Measurements from ENCODE around the gene AFF2.

Gene AFF2

DNA sequence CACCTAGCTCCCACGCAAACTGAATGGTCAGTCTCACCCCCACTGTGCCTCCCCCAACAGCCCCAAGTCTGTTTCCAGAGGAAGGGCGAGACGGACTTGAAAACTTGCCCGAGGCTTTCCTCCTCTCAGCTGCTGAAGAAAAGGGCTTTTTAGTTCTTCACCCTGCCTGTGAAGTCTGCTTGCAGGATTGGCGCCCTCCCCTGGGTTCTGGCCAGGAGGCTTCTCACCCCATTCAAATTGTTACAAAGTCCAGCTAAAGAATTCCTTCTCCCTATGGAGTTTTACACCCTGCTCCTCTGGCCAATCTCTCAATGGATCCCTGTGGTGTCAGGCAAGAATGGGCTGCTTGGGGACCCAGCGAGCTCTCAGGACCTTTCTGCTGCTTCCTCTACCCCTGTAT lies 241.0 kb downstream of the AFF2 start:
- DNase-seq (no peak), ATAC-seq (no peak)

DNA sequence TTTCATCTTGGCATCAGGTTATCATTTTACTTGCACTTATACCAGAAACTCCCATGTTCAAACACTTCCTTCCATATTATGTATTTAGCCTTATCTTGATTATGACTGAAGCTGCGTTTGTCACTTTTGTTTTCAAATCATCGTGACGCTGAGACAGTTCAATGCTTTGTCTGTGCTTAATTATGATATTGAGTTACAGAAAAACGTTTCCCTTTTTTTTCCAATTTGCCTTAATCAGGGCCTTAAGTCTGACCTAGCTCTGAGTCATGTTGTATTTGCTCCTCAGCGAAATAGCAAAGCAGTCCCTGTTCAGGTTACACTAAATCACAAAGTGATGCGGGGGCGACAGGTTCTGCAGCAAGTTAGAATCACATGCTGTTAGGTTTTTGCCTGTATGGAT lies 254.7 kb downstream of the AFF2 start:
- no peak for DNase-seq
- no peak for ATAC-seq

DNA sequence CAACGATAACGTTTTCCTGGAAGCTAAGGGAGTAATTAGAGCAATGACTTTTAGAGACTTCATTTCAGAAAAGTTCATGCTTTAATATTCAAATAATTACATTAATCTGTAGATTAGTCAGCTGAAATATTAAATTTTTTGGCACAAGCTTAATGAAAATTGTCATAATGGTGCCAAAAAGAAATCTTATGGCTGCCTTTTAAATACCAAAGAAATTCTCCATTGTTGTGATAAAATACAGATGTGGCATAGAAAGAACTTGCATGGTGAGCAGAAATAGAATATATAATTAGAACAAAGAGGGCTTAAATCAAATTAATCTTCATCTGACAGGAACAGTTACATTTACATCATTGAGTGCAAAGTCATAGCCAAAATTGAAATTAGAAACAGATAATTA lies 263.5 kb downstream of the AFF2 start:
- no peak for DNase-seq
- no peak for ATAC-seq

DNA sequence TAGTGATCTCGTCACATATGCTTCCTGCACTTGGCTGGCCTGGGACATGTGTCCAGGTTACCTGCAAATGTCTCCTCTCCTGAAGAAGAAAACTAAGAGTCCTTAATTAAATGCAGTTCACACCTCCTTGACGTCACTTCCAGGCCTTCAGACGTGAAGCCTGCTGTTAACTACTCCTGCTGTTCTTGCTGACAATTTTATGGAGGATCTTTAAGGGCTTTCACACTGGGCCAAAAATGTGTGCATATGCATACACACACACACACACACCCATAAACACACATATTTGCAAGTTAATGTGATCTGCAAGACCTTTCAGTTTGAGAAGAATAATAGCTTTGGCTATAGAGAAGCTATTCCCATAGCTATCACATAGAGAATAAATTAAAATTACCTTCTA lies 267.9 kb downstream of the AFF2 start:
- no peak for ATAC-seq
- no peak for DNase-seq

DNA sequence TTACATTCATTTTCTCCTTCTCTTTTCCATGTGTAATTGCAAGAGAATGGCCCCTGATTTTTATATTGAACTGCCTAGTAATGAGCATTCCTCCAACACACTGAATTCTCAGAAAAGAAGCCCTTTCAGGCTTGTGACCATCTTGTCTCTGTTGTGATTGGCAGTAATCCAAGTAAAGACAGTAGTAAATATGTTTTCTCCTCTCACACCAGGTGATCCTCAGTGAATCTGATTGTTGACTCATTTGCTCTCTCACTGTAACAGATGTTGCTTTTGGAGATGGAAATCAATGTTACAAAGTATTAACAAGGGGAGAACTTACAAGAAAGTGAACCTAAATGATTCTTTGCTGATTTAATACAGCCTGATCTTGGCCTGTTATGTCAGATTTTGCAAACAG lies 271.0 kb downstream of the AFF2 start:
- no peak for DNase-seq
- ATAC-seq, result no peak

DNA sequence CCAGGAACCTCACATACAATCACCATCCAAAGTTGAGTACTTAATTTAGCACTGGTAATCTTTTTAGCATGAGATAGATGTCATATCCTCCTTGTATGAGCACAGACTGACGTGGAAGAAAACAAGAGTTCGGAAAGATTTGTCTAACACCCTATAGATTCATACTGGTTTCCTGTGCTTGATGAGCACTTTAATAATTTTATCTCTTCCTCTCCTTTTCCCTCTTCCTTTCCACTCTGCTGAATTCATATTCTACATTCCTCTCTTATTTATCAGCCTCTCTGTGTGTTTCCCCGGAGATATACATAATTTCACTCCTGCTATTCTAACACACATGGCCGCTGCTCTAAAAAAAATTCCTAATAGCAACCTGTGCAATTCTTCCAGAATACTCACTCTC lies 273.9 kb downstream of the AFF2 start:
- DNase-seq, result no peak
- no peak for ATAC-seq

DNA sequence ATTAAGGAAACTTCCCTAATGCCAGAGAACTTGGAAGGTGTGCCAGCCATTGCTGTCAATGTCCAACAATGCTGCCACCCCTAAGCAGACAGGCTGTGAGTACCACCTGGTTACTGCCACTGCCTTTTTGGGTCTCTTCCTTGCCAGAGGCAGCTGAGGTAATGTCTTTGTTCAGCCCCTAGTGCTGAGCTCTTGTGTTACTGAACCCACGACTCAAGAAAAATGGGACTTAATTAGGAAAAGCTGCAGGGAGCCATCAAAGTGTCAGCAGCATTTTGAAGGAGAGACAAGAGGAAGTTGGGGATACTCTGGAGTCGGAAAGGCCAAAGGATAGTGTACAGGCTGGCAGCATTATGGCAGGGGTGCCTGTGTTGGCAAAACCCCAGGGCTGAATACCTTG lies 283.7 kb downstream of the AFF2 start:
- no peak for ATAC-seq
- no peak for DNase-seq

DNA sequence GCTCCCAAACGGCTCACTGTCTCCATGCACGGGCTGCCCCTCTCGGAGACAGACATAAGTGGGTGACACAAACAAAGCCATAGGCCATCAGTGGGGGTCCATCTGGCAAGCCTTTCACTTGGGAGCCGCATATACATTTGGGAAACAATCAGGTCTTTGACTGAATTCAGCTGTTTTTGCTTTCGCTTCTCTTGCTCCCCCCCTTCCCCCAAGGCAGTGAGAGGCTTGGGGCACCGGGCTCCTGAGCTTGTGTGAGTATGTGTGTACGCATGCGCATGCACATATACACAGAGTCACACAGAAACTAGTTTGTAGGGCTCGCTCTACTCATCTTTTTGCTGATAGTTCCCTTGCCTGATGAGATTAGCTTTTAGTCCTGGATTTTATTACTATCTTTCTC lies 284.4 kb downstream of the AFF2 start:
- DNase-seq (no peak), ATAC-seq (no peak)

DNA sequence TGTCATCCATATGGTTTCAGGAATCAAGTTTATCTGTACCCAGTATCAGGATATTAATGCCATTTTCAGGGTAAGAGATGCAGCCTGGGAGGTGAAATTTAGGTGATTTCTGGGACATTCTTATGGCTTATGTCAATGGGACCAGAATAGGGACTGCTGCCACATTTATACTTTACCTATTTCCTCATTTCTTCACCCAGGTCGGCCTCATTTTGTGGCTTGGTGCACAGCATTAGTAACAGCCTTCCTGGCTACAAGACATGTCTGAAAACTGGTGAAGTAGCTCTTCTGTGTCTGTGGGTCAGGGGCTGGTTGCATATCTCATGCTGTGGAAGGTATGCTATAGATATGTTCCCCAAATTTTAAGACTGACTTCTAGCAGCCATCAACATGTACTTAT lies 284.8 kb downstream of the AFF2 start:
- ATAC-seq (no peak), DNase-seq (no peak)

DNA sequence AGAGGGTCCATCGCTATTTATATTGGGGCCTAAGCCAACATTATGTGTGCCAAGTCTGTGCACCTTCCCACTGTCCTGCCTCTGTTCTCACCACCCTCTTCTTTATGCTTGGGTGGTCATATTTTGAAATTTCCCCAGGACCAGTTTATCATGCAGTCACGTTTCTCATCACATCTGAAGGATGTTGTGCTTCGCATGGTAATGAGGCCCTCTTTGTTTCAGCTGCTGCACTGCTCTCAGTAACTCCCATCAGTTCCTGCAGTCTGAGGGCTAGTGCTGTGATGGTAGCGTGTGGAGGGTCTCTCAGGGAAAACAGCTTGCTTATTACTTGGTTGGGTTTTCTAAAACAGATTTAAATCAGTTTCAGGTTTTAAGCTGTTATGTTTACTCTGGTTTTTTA lies 288.0 kb downstream of the AFF2 start:
- ATAC-seq (no peak), DNase-seq (no peak)

DNA sequence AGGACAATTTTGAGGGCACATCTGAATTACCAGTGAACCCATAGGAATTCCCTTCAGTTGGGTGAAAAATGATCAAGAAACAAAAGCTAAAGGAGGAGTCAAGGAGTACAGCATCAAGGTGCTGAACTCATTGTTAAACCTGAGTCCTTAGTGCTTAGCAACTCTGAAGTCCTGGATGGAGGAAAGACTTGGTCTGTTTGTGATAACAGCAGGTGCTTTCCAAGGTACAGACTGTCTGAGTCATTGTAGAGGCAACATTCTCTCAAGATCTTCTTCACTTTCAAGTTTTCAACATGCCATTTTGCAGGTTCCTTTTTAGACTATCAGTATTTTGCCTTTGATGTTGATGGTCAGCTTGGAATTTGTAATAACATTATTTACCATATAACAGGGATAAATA lies 293.9 kb downstream of the AFF2 start:
- no peak for DNase-seq
- no peak for ATAC-seq

DNA sequence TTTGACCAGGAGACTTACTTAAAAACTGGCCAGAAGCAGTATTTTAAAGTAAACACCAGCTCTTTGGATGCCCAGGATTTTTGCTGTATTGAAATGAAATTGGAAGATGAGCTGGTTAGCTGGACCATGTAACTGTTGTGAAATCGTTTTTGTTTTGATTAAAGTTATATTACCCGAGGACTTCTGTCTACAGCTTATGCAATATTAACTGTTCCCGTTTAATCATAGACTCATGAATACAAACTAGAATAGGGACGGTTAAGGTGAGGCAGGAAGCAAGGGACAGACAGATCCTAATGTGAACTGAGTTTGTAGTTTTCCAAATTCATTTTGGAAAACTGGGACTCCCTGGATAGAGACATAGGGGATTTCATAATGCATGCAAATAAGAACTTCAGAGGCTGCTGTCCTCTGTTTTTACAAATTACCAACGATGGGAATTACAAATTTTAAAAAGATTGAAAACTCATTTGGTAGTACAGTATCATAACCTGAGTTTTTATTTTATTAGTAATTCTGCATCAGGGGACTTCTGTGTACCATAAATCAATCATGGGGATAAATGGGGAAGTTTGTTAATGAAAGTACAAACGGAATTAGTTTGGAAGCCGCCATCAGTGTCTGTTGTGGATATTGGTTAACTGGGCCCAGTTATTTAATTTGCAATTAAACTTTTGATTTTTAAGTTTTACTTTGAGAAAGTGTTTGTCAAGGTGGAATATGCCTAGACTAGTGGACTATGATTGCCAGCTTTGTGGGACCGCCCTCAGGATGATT lies 304.4 kb downstream of the AFF2 start:
- ATAC-seq (no peak), DNase-seq (no peak)

DNA sequence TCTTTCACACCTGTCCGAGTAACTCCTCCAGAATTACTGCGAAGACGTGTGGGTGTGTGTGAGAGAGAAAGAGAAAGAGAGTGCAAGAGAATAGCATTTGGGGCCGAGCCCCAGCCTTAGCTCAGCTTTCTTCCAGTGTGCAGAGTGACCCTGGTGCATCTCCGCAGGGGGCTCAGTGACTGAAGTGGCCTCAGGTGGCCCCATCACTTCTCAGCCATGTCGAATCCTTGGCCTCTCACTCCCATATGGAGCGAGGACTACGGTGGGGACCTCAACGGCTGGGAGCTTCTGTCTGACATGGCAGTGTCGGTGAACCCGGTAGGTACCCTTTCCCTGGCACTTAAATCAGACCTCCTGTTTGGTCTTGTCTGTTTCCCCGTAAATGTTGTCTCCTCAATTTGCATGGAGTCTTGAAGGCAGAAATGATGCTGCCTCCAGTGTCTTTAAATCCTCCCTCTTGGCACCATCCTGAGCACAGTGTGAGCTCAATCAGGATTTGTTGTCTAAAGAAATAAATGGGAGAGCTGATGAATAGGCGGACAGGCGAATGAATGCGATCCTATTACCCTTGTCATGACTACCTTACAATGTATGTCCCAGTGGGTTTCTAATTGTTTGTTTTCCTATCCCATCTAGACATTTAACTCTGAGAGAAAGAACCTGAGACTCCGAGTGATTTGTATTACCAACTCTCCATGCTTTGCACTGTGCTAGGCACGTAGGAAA lies 305.9 kb downstream of the AFF2 start:
- ATAC-seq (no peak), DNase-seq (no peak)

DNA sequence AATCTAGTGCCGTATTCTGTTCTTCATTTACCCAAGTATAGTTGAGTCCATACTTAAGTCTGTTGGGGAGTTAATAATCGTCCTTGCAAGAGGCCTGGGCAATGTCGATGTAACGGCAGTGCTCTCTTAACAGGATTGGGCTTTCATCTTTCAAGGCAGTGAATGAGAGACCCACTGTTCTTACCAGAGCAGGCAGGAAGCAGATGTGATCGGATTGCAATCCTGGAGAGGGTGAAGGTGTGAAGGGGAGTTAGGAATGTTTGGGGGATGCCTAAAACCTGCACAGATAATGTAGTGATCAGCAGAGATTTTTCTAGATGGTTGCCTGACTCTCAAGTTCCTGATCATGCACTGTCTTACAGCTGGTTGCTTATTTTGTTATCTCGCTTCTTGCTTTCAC lies 308.4 kb downstream of the AFF2 start:
- no peak for DNase-seq
- no peak for ATAC-seq

DNA sequence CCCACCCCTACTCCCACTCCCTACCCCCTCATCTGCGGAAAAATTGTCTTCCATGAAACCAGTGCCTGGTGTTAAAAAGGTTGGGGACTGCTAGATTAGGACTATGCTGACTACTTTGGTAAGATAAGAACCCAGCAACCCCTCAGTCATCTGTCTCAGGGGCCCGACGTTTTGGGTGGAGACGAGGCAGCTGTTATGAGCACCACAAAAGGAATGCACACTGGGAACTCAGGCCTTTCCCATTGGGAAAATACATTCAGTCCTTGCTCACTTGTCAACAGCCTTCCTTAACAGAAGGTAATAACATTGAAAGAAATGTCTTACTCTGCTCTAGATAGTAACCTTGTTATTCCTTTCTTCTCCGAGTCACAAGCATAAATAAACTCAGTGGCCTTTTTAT lies 310.8 kb downstream of the AFF2 start:
- DNase-seq (no peak), ATAC-seq (no peak)

DNA sequence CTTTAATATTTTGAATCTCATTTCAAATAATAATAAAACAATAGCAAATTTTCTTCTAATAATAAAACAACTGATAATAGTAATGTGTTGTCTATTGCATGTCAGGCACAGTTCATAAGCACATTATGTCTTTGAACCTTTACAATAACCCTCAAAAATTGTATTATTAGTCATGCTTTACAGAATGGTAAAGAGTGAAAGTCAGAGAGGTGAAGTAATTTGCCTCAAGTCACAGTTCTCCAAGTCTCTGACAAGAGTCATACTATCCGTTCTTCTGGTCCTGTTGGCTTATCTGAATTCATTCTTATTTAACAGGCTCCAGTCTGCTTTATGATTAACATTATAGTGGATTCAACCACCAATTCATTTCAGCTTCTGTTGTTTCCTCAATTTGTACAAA lies 313.0 kb downstream of the AFF2 start:
- ATAC-seq (no peak), DNase-seq (no peak)

DNA sequence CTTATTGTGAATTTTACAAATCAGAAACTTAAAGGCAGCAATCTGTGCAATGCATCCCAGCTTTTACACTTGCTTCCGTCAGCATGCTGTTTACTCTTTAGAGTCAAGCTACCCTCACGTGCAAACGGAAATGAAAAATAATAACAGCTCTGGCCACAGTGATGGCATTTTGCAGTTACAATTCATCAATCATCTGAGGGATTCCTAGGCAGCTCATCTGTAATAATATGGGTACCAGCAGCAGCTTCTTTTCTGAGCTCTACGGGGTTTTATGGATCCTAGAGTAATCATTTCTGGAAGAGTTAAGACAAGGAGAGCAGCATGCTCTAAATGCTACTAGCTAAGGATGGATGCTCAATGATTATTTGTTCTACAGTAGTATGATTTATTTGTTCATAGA lies 313.6 kb downstream of the AFF2 start:
- DNase-seq (no peak), ATAC-seq (no peak)

DNA sequence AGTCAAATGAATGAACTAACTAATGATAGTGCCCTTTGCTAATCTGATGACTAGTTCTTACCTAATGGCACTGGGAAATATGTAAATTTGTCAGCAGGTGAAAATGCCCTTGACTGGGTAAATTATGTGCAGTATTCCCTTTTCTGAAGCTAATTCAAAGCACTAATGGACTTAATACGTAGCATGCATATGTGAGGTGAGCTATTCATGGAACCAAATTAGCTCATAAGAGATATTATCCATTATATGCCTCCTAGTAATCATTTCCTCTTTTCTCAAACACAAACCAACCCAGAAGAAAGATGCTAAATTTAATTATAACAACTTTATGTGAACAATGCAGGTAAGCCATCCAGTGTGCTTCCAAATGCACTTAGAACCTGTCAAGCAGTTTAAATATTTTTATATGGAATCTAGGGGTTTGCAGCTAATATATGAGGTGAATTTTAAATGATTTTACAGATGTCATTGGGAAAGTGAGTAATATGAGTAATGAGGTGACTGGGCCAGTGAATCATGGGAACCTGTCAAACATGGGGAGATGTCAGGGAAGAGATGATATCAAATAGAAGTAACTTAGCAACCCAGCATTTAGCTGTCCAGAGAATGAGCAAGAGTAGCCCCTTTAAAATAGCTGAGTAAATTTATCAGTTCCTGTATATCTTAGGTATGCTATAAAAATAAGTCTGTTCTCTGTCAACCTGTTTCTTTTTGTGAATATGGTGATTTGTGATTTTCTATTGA lies 315.0 kb downstream of the AFF2 start:
- DNase-seq (no peak), ATAC-seq (no peak)

DNA sequence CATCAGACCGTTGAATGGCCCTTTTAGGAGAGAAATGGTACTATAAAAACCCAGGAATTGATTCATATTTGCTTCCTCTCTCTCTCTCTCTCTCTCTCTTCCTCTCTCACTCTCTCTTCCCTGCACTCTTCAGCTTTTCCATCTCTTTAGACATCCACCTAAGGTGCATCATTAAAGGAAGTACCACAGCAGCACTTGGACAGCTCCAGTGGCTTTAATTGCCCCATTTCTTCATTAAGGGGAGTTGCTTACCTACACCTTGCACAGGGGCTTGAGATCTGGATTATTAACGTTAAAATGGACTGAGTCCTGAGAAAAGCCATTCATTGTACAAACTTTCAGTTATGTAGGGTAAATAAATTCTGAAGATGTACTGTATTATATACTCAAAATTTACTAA lies 323.6 kb downstream of the AFF2 start:
- ATAC-seq, result no peak
- no peak for DNase-seq

DNA sequence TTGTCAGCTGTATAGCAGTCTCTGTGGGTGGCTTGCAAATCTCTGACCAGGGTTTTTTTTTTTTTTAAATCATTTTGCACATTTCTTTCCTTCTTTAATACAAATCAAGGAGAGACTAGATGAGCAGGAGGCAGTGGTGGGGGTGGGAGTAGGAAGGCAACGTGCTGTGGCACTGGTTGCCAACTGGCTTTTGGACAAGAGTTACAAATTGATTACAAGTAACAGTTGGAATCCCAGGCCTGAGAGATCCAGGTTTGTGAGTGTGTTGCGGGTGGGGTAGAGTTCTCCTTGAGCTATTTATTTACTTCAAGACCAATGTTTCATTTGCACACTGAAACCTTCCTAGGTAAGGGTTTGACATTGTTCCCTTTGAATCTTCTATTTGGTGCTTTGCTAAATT lies 325.3 kb downstream of the AFF2 start:
- DNase-seq, result no peak
- no peak for ATAC-seq

DNA sequence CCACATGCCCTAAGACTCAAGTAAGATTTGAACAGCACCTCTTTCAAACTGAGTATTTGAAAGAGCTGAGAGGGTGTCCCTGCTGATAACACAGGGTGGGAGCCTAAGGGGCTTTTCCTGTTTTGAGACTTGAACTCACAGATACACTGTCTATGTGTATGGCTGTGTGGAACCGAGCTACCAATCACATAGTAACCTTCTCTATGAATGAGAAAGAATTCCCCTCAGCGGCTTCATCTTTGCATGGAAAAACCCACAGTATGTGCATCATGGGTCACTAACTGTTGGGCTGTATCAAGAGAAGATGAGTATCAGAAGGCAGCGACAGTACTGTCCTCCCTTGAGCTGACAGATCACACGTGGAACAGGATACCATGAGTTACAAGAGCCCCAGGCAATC lies 336.3 kb downstream of the AFF2 start:
- DNase-seq (no peak), ATAC-seq (no peak)

DNA sequence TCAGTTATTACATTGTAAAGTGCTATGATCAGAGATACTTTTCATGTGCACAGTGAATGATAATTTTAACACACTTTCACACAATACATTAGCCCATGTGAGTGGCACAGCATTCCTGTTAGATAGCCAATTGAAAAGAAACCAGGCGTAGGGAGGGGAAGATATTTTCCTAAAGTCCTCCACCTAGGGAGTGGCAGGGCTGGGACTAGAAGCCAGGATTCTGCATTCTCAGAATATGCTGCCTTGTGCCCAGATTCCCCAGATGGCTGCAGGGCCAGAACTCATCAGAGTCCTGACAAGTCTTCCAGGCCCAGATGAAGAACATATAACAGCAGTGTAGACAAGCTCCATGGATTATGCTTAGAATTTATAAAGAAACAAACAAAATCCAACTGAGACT lies 350.2 kb downstream of the AFF2 start:
- no peak for ATAC-seq

DNA sequence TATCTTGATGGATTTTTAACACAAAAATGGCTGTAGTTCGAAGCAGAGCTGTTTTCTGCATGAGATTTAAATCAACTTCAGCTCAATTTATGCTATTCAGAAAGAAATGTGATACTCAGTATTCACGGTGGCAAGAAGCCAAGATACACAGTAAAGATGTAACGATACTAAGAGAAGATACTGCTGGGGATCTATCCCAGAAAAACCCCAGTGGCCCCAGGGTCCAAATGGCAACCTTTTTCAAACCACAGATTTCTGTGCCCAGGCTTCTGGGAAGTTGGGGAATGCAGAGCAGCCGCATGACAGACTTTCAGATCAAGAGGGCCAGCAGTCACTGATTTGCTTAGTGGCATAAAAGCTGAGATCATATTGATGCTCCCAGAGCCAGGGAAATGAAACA lies 353.9 kb downstream of the AFF2 start:
- no peak for DNase-seq
- no peak for ATAC-seq

More for the DNA sequence above, 350.2 kb downstream of the AFF2 start:
- DNase-seq, result no peak

Data from stimulated activated naive CD8-positive, alpha-beta T cell treated with anti-CD3 and anti-CD28 coated beads, Interleukin-15, Interleukin-2, amounts not matched to agents 100 U/mL and 50 U/mL, for 24 hours (primary cell).